Activated T-cell treated with anti-CD3 and anti-CD28 coated beads, Interleukin-2, amount 50 U/mL, for 1 hour (primary cell): ENCODE measurements around the gene LARP4B.

ENCODE experiments used
- DNase-seq: peaks from one replicate; pipeline ENCODE4 v3.0.0-alpha.2; 2020

LARP4B gene

DNA sequence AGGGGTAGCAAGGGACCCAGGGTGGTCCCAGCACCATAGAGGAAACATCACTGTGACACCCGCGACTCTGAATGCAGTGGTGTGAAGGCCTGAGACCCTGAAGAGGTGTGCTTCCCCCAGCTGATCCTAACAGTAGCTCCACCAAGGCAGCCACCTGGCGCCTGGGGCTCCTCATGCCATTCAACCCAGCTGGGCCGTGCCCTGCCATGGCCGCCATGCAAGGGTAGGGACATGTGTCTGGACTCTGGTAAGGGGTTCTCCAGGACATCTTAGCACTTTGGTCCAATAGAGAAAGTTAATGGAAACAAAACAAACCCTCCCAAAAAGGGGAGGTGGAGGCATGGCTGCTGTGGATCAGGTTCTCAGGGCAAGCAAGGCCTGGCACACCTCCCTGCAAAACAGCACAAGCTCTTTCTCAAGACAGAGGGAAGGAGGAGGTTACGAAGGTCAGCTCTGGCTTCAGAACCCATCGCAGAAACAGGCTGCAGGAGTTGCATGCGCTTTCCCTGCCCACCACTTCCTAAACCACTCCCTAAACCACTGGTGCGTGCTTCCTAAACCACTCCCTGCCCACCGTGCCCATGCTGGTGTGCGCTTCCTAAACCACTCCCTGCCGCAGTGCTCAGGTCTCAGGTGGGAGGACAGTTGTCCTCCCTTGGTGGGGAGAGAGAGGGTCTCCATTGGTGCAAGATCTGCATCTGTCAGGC lies 108.7 kb downstream of the LARP4B start:
- no peak for DNase-seq

DNA sequence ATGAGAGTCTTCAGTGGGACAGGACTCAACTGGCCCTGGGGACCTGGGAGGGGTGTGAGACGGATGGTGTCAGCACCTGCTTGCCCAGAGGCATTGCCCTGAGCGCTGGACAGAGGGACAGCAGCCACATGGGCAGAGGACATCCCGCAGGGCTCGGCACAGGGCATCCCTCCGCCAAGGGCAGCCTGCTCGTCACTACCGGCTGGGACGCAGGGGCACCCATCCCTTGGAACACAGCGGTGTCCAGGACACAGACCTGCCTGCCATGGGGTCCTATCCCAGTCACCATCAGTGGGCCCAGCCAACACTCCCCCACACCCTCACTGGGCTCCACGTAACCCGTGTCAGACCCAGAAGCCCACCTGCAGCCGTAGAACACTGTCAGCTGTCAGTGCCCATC lies 109.3 kb downstream of the LARP4B start:
- DNase-seq: no peak

DNA sequence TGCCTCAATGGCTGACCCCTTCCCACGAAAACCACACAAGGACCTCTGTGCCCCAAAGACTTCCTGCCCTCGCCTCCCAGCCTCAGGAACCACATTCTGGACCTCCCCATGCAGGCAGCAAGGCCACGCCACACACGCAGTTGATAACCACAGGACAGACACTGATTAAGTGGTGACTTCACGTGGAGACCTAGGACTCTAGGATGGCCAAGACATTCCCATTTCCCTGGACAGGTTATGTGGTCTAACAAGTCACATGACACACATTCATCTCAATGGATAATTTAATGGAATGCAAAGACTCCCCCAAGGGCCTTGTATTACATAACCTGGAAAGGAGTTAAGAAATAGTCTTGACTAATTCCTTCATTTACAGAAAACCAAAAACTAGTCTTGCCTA lies 110.2 kb downstream of the LARP4B start:
- no peak for DNase-seq

DNA sequence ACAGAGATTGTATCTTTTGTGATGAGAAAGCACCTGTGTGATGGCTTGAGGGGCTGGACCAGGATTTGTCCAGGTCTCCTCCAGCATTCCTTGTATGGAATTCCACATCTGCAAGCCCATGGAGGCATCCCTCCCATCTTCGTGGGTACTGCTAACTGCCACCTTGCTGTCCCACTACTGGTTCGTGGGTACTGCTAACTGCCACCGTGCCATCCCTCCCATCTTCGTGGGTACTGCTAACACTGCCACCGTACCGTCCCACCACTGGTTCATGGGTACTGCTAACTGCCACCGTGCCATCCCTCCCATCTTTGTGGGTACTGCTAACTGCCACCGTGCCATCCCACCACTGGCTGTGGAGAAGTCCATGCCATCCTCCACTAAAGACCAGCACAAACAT lies 111.7 kb downstream of the LARP4B start:
- no peak for DNase-seq

DNA sequence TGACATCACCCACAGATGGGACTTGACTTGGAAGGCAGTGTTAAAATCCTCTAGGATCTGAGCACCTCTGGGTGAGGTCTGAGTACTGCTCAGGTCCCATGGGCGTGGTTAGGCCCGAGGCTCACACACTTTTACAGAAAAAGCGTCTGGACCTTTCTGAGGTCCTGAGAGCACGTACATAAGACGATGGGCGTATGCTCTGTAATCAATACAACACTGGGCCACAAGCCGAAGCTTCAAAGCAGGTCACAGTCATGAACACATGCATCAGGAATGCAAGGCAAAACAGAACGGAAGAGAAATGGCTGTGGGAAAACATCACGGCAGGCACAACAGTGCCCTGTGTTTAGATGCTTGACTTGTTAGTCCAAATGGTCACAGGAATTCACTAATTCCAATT lies 112.2 kb downstream of the LARP4B start:
- no peak for DNase-seq

DNA sequence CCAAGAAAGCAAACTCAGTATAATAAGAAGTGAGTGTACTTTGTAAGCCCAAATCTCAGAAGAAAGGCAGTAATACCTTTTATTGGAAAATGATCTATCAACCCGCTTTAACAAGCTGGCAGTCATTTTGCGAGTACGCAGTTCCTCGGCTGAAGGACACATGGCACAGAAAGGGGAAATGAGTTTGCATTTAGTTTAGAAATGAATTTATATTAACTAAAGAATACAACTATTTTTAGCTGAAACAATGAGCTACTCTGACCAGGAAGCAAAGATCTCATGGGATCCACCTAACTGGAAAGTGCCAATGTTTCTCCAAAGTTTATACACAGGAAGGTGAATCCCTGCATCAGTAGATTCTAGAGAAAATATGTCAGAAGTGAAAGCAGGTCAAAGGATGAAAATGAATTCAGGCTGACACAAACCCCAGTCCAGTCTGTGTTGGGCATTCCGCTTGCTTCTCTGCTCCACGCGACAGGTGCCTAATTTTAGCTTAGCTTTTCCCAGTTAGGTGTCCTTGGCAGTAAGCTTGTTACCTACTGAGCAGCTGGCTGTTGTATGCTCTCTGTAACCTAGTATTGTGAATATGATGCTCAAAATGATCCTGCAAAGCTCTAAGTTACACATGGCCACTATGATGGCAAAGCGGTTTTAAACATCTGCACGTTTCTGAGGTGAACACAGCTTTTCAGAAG lies 112.8 kb downstream of the LARP4B start:
- no peak for DNase-seq

DNA sequence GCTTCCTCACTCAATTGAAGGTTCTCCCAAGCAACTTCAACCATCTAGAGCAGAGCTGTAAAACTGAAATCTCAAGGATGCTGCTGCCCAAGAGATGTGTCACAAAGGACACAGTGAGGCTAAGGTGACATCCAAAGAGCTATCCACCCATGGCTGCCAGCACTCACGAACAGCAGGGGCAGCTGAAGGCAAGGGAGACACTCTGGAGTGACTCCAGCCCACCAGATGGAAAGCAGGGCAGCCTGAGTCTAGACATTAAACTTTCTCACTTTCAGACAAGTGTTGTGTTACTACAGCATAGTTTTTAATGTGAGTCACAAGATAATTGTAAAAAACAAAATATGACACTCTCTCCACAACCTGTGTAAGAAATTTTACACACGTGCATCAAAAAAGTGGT lies 113.5 kb downstream of the LARP4B start:
- DNase-seq: no peak

DNA sequence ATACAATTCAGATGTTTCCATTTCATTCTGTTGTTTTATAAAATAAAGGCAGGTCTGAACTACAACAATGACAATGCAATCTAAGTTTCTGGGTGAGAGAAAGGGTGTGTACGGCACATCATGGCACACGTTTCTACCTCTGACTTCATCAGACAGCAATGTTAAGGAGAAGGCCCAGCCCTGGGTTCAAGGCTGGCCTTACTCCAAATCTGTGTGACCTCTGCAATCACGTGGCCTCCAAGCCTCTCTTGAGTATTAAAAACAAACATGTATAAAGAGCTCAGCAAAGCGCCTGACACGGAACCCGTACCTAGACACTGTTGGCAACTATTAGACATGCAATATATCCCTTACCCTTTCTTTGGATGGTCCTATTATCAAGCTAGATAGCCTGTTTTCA lies 114.1 kb downstream of the LARP4B start:
- no peak for DNase-seq

DNA sequence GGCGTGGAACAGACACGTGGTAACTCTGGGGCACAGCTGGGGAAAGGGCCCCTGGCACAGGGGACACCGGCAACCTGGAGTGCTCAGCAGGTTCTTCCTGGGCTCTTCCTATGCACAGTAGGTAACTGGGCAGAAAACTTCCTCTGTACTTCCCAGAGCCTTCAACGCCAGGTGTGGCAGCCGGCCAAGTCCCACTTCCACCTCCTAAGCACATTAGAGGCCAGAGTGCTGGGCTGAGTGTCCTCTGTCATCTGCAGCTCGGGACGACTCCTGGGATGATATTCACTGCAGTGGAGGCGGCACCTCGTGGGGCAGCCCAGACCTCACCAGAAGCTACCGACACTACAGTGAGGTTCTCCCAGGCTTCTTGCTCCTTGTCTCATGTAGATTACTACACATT lies 114.5 kb downstream of the LARP4B start:
- DNase-seq: no peak

DNA sequence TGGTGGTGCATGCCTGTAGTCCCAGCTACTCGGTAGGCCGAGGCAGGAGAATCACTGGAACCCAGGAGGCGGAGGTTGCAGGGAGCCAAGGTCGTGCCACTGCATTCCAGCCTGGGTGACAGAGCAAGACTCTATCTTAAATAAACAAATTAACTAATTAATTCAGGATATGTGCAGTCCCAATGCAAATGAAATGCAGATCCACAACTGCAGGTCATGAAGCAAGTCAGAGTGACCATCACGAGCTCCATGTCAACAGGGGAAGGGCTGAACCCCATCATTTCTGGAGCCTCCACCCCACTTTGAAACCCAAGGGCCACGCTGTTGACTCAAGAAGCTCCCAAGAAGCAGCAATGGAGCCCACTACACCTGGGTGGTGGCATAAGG lies 115.4 kb downstream of the LARP4B start:
- no peak for DNase-seq

- DNase-seq: no peak
Measured at GRCh38 chr10:815338-816090, 116.0 kb downstream of the LARP4B start.

- DNase-seq: no peak
Measured at GRCh38 chr10:814536-815302, 116.8 kb downstream of the LARP4B start.

- DNase-seq: no peak
Measured at GRCh38 chr10:813286-813685, 118.2 kb downstream of the LARP4B start.

DNA sequence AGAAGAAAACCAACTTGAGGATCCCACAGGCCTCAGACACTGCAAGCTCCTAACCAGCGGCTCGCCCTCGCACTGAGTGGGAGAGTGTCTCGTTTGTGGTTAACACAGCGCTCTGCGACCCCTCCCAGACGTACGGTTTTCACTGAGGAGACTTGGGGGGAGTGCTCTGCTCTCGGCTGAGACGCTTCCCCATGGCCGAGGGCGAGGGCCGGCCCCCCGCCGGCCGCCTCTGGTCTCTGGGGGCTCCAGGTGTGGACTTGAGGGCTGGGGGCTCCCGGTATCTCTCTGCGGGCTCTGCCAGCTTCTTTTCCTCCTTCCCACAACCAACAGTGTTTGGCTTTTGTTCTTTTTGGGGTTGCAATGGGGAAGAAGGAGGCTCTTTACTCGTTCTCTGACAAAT lies 118.7 kb downstream of the LARP4B start:
- DNase-seq: no peak

DNA sequence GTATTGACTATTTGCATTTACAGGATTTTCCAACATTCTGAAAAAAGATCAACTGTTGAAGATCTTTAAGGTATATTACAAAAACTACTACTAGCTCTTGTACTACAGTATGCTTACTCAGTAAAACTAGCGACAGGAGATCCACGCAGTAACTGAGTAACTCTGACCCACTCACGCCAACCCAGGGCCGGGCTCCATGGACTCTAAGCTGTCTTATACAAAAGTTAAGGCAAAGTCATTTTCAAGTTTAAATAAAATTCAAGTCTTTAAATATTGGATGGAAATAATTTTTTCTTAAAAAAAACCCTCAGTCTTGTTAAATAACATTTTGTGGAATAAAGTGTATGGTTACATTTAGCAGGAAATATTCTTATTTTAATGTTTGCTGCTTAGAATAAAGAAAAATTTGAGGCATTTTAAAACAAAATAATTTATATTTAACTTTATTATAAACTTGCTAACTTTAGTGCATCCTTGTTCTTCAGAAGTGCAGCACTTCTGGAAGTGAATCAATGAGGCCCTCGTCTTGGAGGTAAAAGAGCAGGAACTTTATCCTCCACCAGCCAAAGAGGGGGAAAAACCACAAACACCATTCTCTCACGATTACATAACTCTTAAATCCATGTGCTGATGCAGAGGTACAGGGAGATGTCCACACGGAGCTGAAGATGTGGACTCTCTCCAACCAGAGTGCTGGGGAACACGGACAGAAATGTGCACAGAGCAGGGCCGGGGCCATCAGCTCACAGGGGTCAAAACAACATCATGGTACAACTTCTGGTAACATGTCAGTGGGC lies 119.9 kb downstream of the LARP4B start:
- DNase-seq: no peak

GRCh38 chr10:810351-810846 lies 121.1 kb downstream of the LARP4B start:
- no peak for DNase-seq

DNA sequence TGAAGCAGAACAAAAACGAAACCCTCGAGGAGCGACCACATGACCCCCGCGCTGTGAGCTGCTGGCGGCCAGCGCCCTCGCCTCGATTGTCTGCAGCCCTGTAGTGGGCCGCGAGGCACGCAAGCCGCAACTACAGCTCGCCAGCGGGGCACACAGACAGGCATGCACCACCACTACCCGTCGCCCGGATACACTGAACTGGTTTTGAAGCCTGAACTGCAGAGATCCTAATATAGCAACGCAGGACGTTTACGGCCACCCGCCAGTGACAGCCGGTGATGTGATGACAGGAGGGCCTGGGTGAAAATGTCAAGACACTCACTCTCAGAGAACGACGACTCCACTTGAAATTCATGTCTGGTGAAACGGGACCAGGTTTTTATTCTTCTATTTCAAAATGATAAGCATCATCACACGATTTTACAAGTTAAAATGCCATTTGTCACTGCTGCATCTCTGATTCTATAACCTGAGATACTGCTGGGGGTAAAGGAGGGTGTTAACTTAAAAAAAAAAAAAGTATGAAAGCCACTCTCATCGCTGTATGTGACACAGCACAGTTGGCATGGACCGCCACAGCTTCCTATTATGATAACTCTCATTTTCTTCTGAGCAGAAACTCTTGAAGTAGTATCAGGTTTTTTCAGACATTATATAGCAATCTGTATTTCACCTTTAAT lies 121.7 kb downstream of the LARP4B start:
- no peak for DNase-seq

DNA sequence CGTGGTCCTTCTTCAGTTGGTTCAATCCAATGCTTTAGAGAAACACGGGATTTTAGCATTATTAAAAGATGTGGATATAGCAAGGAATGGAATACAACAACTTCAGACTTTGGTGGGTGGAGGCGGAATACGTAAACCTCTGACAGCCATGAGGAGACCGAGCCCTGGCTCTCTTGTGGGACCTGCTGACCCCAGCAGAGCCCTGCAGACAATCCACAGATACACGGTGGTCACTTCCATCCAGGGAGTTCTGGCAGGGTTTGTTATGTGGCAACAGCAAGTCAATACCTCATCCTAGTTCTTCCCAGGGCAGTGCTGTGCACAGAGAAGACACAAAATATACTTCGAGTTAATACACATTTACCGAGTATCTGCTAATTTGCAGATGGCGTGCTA lies 123.5 kb downstream of the LARP4B start:
- DNase-seq: no peak

GRCh38 chr10:807163-807957 lies 124.1 kb downstream of the LARP4B start:
- DNase-seq: no peak

- no peak for DNase-seq
Measured at GRCh38 chr10:806451-807162, 124.9 kb downstream of the LARP4B start.
